Epithelial cell of proximal tubule (primary cell): Measurements from ENCODE around the gene PHF23. TPM values are rescaled to one million over a fixed set of nuclear protein-coding genes. Genes with fewer than 3 reads are reported as not detected.
A peak's percentile ranks its signal among the peaks of the same experiment; 100 is the strongest.

Source experiments
- DNase-seq: peaks from one replicate; pipeline ENCODE4 v3.0.0-alpha.2; 2011; ENCODE audit warnings: low read depth
- H3K4me3 ChIP-seq: 2 replicates; pipeline ENCODE4 v1.5.1; 2011; ENCODE audit warnings: low read depth, mild to moderate bottlenecking, low read length
- CTCF ChIP-seq: conservative IDR thresholded peaks from 2 replicates; pipeline ENCODE4 v1.5.1; 2012; ENCODE audit warnings: low read depth, mild to moderate bottlenecking, low read length
- total RNA-seq: library from RNA; depleted of rRNA; stranded (reverse); fragments of >200 nt; gene quantifications from 2 replicates; pipeline ENCODE4 v1.2.3, GENCODE V29; 2015

The PHF23 gene
- total RNA-seq, 1 donor from 2014 or later = 27.1 TPM

- no peak for DNase-seq
- TF ChIP-seq CTCF = no peak
- H3K4me3 ChIP-seq = peak overlapping the region; percentile 50
Measured at GRCh38 chr17:7204828-7205461, 34.3 kb downstream of the PHF23 start.

- TF ChIP-seq CTCF = no peak
- no peak for DNase-seq
- no peak overlapping the region for H3K4me3 ChIP-seq
Measured at GRCh38 chr17:7204336-7204735, 34.9 kb downstream of the PHF23 start.

- DNase-seq = no peak
- no peak overlapping the region for H3K4me3 ChIP-seq
- TF ChIP-seq CTCF = no peak
Measured at GRCh38 chr17:7203391-7203790, 35.9 kb downstream of the PHF23 start.

GRCh38 chr17:7196651-7197401 lies 42.4 kb downstream of the PHF23 start:
- TF ChIP-seq CTCF = no peak
- H3K4me3 ChIP-seq = no peak overlapping the region
- no peak for DNase-seq

- no peak overlapping the region for H3K4me3 ChIP-seq
- DNase-seq = no peak
- no peak for TF ChIP-seq CTCF
Measured at GRCh38 chr17:7195971-7196370, 43.3 kb downstream of the PHF23 start.

- no peak for DNase-seq
- no peak for TF ChIP-seq CTCF
- H3K4me3 ChIP-seq = no peak overlapping the region
Measured at GRCh38 chr17:7192271-7192937, 46.9 kb downstream of the PHF23 start.
